Fibroblast of pulmonary artery (primary cell): ENCODE data around the gene MYO1D.

Source experiments
- DNase-seq: peaks from one replicate; pipeline ENCODE4 v3.0.0-alpha.2; 2010; ENCODE audit warnings: low read depth
- H3K4me3 ChIP-seq: replicated peaks from 2 replicates; pipeline ENCODE4 v1.5.1; 2011; ENCODE audit warnings: low read depth, mild to moderate bottlenecking, control low read depth, low read length, moderate library complexity
- CTCF ChIP-seq: IDR thresholded peaks from 2 replicates; pipeline ENCODE4 v1.5.1; 2011; ENCODE audit warnings: mild to moderate bottlenecking, control low read depth, low read length, inconsistent platforms; ENCODE audit errors: missing control alignments

The MYO1D gene

GRCh38 chr17:32693194-32693897 lies 183.6 kb downstream of the MYO1D start:
- no peak for TF ChIP-seq CTCF
- no peak for DNase-seq
- no peak overlapping the region for H3K4me3 ChIP-seq

GRCh38 chr17:32692179-32692578 lies 184.7 kb downstream of the MYO1D start:
- TF ChIP-seq CTCF, result no peak
- no peak overlapping the region for H3K4me3 ChIP-seq
- no peak for DNase-seq

GRCh38 chr17:32689348-32689747 lies 187.6 kb downstream of the MYO1D start:
- no peak for TF ChIP-seq CTCF
- DNase-seq, result no peak
- no peak overlapping the region for H3K4me3 ChIP-seq

GRCh38 chr17:32688221-32688620 lies 188.7 kb downstream of the MYO1D start:
- DNase-seq, result no peak
- H3K4me3 ChIP-seq, result no peak overlapping the region
- no peak for TF ChIP-seq CTCF

GRCh38 chr17:32684087-32684958 lies 192.6 kb downstream of the MYO1D start:
- no peak overlapping the region for H3K4me3 ChIP-seq
- DNase-seq, result no peak
- TF ChIP-seq CTCF, result no peak

GRCh38 chr17:32673964-32674363 lies 203.0 kb downstream of the MYO1D start:
- no peak for DNase-seq
- no peak overlapping the region for H3K4me3 ChIP-seq
- TF ChIP-seq CTCF, result no peak
